Measurements from ENCODE around the gene PDIA2.
A peak's percentile ranks its signal among the peaks of the same experiment; 100 is the strongest.

DNA sequence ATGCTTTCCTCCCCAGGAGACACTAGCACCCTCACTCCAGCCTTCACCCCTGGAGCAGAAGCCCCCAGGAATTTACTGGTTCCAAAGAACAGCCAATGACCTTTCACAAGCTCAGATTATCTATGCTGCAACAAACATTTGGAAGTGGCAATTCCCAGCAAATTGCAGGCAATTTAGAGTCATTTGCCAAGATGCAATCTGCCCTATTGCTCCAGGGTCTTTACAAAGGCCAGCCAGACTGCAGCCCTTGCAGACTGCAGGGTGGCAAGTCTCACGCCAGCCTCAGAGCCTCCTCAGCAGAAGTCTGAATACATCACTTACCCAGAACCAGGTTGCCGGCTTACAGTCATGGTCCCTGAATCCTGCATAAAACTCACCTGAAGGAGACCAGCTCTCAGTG is 47.8 kb downstream of the PDIA2 start:
- no peak for TF ChIP-seq FOXM1 (IDR thresholded peaks at IDR 0.05; ENCODE audit: low read depth)
- TF ChIP-seq, protein P1, sequence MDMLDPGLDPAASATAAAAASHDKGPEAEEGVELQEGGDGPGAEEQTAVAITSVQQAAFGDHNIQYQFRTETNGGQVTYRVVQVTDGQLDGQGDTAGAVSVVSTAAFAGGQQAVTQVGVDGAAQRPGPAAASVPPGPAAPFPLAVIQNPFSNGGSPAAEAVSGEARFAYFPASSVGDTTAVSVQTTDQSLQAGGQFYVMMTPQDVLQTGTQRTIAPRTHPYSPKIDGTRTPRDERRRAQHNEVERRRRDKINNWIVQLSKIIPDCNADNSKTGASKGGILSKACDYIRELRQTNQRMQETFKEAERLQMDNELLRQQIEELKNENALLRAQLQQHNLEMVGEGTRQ (IDR thresholded peaks at IDR 0.05; ENCODE audit: borderline replicate concordance, low read depth, low read length) = no peak
- no peak for TF ChIP-seq ELF1 (IDR thresholded peaks at IDR 0.05)
- peak; percentile 52; the same call in 1 of the 2 replicates for TF ChIP-seq MXI1 (IDR thresholded peaks at IDR 0.05; ENCODE audit: low read depth, low read length)
- TF ChIP-seq, protein P2, sequence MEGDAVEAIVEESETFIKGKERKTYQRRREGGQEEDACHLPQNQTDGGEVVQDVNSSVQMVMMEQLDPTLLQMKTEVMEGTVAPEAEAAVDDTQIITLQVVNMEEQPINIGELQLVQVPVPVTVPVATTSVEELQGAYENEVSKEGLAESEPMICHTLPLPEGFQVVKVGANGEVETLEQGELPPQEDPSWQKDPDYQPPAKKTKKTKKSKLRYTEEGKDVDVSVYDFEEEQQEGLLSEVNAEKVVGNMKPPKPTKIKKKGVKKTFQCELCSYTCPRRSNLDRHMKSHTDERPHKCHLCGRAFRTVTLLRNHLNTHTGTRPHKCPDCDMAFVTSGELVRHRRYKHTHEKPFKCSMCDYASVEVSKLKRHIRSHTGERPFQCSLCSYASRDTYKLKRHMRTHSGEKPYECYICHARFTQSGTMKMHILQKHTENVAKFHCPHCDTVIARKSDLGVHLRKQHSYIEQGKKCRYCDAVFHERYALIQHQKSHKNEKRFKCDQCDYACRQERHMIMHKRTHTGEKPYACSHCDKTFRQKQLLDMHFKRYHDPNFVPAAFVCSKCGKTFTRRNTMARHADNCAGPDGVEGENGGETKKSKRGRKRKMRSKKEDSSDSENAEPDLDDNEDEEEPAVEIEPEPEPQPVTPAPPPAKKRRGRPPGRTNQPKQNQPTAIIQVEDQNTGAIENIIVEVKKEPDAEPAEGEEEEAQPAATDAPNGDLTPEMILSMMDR (IDR thresholded peaks at IDR 0.05) = no peak
- no peak for TF ChIP-seq TAF1 (IDR thresholded peaks at IDR 0.05; ENCODE audit: borderline replicate concordance, low read depth, low read length)
- TF ChIP-seq, protein P3, sequence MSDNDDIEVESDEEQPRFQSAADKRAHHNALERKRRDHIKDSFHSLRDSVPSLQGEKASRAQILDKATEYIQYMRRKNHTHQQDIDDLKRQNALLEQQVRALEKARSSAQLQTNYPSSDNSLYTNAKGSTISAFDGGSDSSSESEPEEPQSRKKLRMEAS (IDR thresholded peaks at IDR 0.05; ENCODE audit: low read depth) = no peak
- TF ChIP-seq, protein P4, sequence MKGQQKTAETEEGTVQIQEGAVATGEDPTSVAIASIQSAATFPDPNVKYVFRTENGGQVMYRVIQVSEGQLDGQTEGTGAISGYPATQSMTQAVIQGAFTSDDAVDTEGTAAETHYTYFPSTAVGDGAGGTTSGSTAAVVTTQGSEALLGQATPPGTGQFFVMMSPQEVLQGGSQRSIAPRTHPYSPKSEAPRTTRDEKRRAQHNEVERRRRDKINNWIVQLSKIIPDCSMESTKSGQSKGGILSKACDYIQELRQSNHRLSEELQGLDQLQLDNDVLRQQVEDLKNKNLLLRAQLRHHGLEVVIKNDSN (IDR thresholded peaks at IDR 0.05; ENCODE audit: borderline replicate concordance, low read depth) = no peak
- no peak for TF ChIP-seq POLR2AphosphoS5 (IDR thresholded peaks at IDR 0.05; ENCODE audit: low read depth, low read length)
